ENCODE measurements around the gene BABAM1. TPM values are rescaled to one million over a fixed set of nuclear protein-coding genes. Genes with fewer than 3 reads are reported as not detected.

The BABAM1 gene
- total and polyA plus RNA-seq, 10 of the 15 experiments (the other 5 are each of a cell fraction or from before 2014, with no cell fraction given): 11.9 to 154 (median 103) TPM

DNA sequence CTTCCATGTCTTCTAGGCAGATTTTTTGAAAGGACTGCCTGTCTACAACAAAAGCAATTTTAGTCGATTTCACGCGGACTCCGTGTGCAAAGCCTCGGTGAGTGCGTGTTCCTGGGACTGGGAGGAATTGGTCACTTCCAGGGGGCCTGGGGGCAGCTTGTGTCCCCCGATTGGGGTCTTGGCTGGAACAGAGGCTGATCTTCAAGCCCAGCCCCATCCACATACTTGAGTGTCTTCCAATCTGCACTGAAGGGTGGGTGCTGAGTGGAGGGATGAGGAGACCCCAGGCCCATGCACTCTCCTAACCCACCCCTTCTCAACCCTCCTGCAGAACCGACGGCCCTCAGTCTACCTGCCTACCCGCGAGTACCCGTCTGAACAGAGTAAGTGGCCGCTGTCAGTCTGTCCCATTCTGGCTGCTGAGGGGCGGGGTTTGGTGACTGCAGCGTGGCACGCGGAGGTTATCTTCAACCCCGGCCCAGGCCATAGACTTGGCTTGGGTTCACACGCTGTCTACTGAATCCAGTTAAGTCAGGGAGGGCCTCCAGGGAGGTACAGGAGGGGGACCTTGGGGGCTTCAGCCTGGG, 46.9 kb downstream of the BABAM1 start:
- no peak for DNase-seq (ENCODE audit: low read depth, low spot score)

DNA sequence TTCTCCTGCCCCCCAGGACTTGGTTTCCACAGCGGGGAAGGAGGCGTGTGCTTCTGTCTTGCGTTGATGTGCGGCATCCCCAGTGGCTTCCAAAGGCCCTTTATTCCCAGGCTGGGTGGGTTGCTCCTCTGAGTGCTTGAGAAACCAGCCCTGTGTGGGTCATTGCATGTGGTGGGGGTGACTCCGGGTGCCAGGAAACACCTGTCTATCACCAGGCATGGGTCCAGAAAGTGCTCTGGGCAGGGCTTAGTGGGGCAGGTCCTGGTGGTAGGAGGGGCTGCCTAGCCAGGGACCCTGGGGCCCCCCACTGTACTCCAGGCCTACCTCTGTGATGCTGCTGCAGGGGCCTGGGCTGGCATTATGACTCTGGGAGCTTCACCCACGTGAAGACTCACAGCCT, 51.7 kb downstream of the BABAM1 start:
- RAD21 ChIA-PET (ENCODE audit: unreplicated experiment): no interaction called here
- Histone ChIP-seq H3K9ac (ENCODE audit: control insufficient read depth, insufficient read depth, low read length) (no peak overlapping the region), H3K79me2 (ENCODE audit: control insufficient read depth, insufficient read depth, low read length) (no peaks in the 10 kb centered on the region), H3K4me3 (no peak overlapping the region), H3K9me3 (replicated peaks; ENCODE audit: control insufficient read depth, insufficient read depth, low read length) (no peaks in the 10 kb centered on the region), H2AFZ (ENCODE audit: control insufficient read depth, low read depth, low read length) (no peak overlapping the region), H4K20me1 (ENCODE audit: control insufficient read depth, insufficient read depth) (no peaks in the 10 kb centered on the region), H3K4me2 (ENCODE audit: control insufficient read depth, insufficient read depth) (no peak overlapping the region), H3K4me1 (ENCODE audit: control insufficient read depth, insufficient read depth, low read length) (no peaks in the 10 kb centered on the region), H3K27ac (ENCODE audit: control insufficient read depth, insufficient read depth) (no peak overlapping the region), H3K27me3 (replicated peaks in 1 of 2; ENCODE audit: control insufficient read depth in 2 of 2, insufficient read depth in 2 of 2, low read length in 1 of 2) (no peaks in the 10 kb centered on the region), H3K36me3 (ENCODE audit: control insufficient read depth in 2 of 2, insufficient read depth in 2 of 2, low read length in 1 of 2) (peaks cover 13 to 20% of the 10 kb centered on the region in 2 experiments; a peak in 3 of 4 replicates)
- in situ Hi-C loops (cut with MboI) (no loop called here), intact Hi-C loops (cut with micrococcal nuclease; ENCODE audit: unreplicated experiment) (no loop called here)
- SMC1A ChIA-PET (ENCODE audit: uncharacterized antibody, unreplicated experiment): no interaction called here
- no peak for TF ChIP-seq BACH1 (IDR thresholded peaks at IDR 0.05; ENCODE audit: borderline replicate concordance)
- TF ChIP-seq EED (IDR thresholded peaks at IDR 0.05; ENCODE audit: low read depth): no peak
- no peak for TF ChIP-seq RBBP5 (conservative IDR thresholded peaks at IDR 0.05)
- TF ChIP-seq SMAD1 (IDR thresholded peaks at IDR 0.05; ENCODE audit: low read depth, partially characterized antibody): no peak
- TF ChIP-seq ATF3 (IDR thresholded peaks at IDR 0.05; ENCODE audit: borderline replicate concordance, extremely low read depth, low read depth, low read length): no peak
- no peak for TF ChIP-seq MEF2B (IDR thresholded peaks at IDR 0.05; ENCODE audit: partially characterized antibody, poor library complexity, severe bottlenecking)
- no peak for TF ChIP-seq KAT2A (conservative IDR thresholded peaks at IDR 0.05; ENCODE audit: control insufficient read depth, low read depth, low read length)
- TF ChIP-seq DPF2 (IDR thresholded peaks at IDR 0.05): no peak
- TF ChIP-seq EGR1 (IDR thresholded peaks at IDR 0.05; ENCODE audit: borderline replicate concordance in 1 of 2, low read depth in 2 of 2, low read length in 2 of 2): no peak
- no peak for TF ChIP-seq MTA3 (IDR thresholded peaks at IDR 0.05; ENCODE audit: borderline replicate concordance, low read length)
- no peak for TF ChIP-seq SPI1 (IDR thresholded peaks at IDR 0.05; ENCODE audit: borderline replicate concordance, insufficient read depth, low read depth, low read length)
- TF ChIP-seq SKIL (IDR thresholded peaks at IDR 0.05; ENCODE audit: low read depth, poor library complexity, severe bottlenecking): no peak
- no peak for ATAC-seq
- BruUV-seq (replicated peaks): no TSS peak
- DNase-seq (ENCODE audit: low read depth, low spot score): no peak
- FAIRE-seq: no peak
- POLR2A ChIA-PET: no interaction called here
- 65% methylated on average over 6 of the region's 6 CpGs for WGBS (ENCODE audit: insufficient coverage, insufficient replicate concordance, low lambda C conversion rate, missing lambda C conversion rate)
- CTCF ChIA-PET: no interaction called here

More for the DNA sequence above, 46.9 kb downstream of the BABAM1 start:
- POLR2A ChIA-PET: no interaction called here
- BruUV-seq (replicated peaks): no TSS peak
- FAIRE-seq (no peak), ATAC-seq (no peak)
- Histone ChIP-seq H3K4me3 (no peak overlapping the region), H3K4me1 (ENCODE audit: control insufficient read depth, insufficient read depth, low read length) (peaks cover 15% of the 10 kb centered on the region), H4K20me1 (ENCODE audit: control insufficient read depth, insufficient read depth) (peaks cover 3% of the 10 kb centered on the region; the same call in 1 of the 2 replicates), H3K4me2 (ENCODE audit: control insufficient read depth, insufficient read depth) (no peak overlapping the region), H3K9ac (ENCODE audit: control insufficient read depth, insufficient read depth, low read length) (no peak overlapping the region), H3K36me3 (ENCODE audit: control insufficient read depth in 2 of 2, insufficient read depth in 2 of 2, low read length in 1 of 2) (peaks cover 10 to 13% of the 10 kb centered on the region in 2 experiments; a peak in 3 of 4 replicates), H2AFZ (ENCODE audit: control insufficient read depth, low read depth, low read length) (no peak overlapping the region), H3K27ac (ENCODE audit: control insufficient read depth, insufficient read depth) (no peak overlapping the region), H3K9me3 (replicated peaks; ENCODE audit: control insufficient read depth, insufficient read depth, low read length) (no peaks in the 10 kb centered on the region), H3K27me3 (replicated peaks in 1 of 2; ENCODE audit: control insufficient read depth in 2 of 2, insufficient read depth in 2 of 2, low read length in 1 of 2) (no peaks in the 10 kb centered on the region), H3K79me2 (ENCODE audit: control insufficient read depth, insufficient read depth, low read length) (peaks cover 28% of the 10 kb centered on the region)
- in situ Hi-C loops (cut with MboI): no loop called here
- CTCF ChIA-PET: no interaction called here
- SMC1A ChIA-PET (ENCODE audit: uncharacterized antibody, unreplicated experiment): no interaction called here
- WGBS (ENCODE audit: insufficient coverage, insufficient replicate concordance, low lambda C conversion rate, missing lambda C conversion rate): 98% methylated on average over 19 of the region's 19 CpGs
- intact Hi-C loops (cut with micrococcal nuclease; ENCODE audit: unreplicated experiment): no loop called here
- RAD21 ChIA-PET (ENCODE audit: unreplicated experiment): no interaction called here
- no peak for TF ChIP-seq ZBED1 (IDR thresholded peaks at IDR 0.05; ENCODE audit: borderline replicate concordance)
- no peak for TF ChIP-seq IRF4 (IDR thresholded peaks at IDR 0.05; ENCODE audit: low read depth, low read length)
- TF ChIP-seq BHLHE40 (IDR thresholded peaks at IDR 0.05; ENCODE audit: borderline replicate concordance in 1 of 2, low read depth in 2 of 2, low read length in 1 of 2): no peak
- no peak for TF ChIP-seq ETV6 (conservative IDR thresholded peaks at IDR 0.05 in 1 of 2, IDR thresholded peaks at IDR 0.05 in 1 of 2; ENCODE audit: borderline replicate concordance in 1 of 2, low read depth in 1 of 2)
- TF ChIP-seq STAT3 (IDR thresholded peaks at IDR 0.05; ENCODE audit: low read depth, low read length): no peak
- no peak for TF ChIP-seq STAT1 (conservative IDR thresholded peaks at IDR 0.05)

All from GM12878 (cell line).